Measurements from ENCODE around the gene RAB40C.
A peak's percentile ranks its signal among the peaks of the same experiment; 100 is the strongest.

The RAB40C gene

DNA sequence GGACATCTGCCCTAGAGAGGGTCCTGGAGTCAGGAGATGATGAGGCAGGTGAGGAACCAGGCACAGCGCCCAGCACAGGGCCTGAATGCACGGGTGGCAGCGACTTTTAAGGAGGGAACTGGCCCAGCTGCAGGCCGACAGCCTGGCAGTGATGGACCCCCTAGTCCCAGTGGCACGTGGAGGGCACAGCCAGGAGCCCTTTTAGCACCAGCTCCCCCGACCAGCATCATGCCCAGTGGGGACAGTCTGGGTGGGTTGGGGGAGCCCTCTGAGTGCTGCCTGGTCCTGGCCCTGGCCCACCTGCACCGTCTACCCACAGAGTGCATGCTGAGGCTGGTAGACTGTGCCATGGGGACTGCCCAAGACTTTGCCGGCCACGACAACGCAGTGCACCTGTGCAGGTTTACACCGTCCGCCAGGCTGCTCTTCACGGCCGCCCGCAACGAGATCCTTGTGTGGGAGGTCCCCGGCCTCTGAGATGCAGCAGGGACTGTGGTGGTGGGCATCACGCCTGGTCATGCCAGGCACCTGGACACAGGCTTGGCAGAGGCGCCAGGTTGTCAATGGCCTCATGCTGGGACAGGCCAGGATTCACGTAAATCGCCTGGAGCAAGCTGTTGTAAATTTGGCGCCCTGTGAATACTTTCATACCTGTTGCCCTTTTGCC lies 77.4 kb downstream of the RAB40C start:
- TF ChIP-seq, protein P1, sequence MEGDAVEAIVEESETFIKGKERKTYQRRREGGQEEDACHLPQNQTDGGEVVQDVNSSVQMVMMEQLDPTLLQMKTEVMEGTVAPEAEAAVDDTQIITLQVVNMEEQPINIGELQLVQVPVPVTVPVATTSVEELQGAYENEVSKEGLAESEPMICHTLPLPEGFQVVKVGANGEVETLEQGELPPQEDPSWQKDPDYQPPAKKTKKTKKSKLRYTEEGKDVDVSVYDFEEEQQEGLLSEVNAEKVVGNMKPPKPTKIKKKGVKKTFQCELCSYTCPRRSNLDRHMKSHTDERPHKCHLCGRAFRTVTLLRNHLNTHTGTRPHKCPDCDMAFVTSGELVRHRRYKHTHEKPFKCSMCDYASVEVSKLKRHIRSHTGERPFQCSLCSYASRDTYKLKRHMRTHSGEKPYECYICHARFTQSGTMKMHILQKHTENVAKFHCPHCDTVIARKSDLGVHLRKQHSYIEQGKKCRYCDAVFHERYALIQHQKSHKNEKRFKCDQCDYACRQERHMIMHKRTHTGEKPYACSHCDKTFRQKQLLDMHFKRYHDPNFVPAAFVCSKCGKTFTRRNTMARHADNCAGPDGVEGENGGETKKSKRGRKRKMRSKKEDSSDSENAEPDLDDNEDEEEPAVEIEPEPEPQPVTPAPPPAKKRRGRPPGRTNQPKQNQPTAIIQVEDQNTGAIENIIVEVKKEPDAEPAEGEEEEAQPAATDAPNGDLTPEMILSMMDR (IDR thresholded peaks at IDR 0.05; ENCODE audit: low read length), result no peak
- TF ChIP-seq EZH2 (optimal IDR thresholded peaks at IDR 0.05; ENCODE audit: low read depth, low read length) (no peak), EZH2phosphoT487 (IDR thresholded peaks at IDR 0.05; ENCODE audit: low read length) (no peak)
- H3K9me2 ChIP-seq (replicated peaks; ENCODE audit: insufficient read depth, low read length), result no peaks in the 10 kb centered on the region
- peak overlapping the region; percentile 46 for H2AFZ ChIP-seq (ENCODE audit: low read length)
- H3K4me3 ChIP-seq (ENCODE audit: low read length), result no peak overlapping the region
- no peaks in the 10 kb centered on the region; the same call in 1 of the 2 replicates for H3K36me3 ChIP-seq (replicated peaks; ENCODE audit: insufficient read depth, low read length)
- H3K4me1 ChIP-seq (ENCODE audit: low read length), result peaks cover 11% of the 10 kb centered on the region; the same call in 1 of the 2 replicates
- H3F3A ChIP-seq (ENCODE audit: insufficient read depth, low read length), result no peaks in the 10 kb centered on the region
- H3K27ac ChIP-seq (ENCODE audit: low read length), result peak overlapping the region; percentile 2; the same call in 1 of the 2 replicates
- peak overlapping the region; percentile 29; the same call in 1 of the 2 replicates for H3K4me2 ChIP-seq (ENCODE audit: low read depth, low read length)
- no peaks in the 10 kb centered on the region for H3K27me3 ChIP-seq (replicated peaks; ENCODE audit: insufficient read depth, low read length)
- H3K9ac ChIP-seq (ENCODE audit: low read length), result peak overlapping the region; percentile 12; the same call in 1 of the 2 replicates
- H3K9me3 ChIP-seq (replicated peaks; ENCODE audit: insufficient read depth, low read length), result no peaks in the 10 kb centered on the region
- peaks cover 24% of the 10 kb centered on the region for H3K79me2 ChIP-seq (ENCODE audit: low read length)
- no peaks in the 10 kb centered on the region for H4K20me1 ChIP-seq (ENCODE audit: insufficient read depth, low read length)
- DNase-seq, result no peak

DNA sequence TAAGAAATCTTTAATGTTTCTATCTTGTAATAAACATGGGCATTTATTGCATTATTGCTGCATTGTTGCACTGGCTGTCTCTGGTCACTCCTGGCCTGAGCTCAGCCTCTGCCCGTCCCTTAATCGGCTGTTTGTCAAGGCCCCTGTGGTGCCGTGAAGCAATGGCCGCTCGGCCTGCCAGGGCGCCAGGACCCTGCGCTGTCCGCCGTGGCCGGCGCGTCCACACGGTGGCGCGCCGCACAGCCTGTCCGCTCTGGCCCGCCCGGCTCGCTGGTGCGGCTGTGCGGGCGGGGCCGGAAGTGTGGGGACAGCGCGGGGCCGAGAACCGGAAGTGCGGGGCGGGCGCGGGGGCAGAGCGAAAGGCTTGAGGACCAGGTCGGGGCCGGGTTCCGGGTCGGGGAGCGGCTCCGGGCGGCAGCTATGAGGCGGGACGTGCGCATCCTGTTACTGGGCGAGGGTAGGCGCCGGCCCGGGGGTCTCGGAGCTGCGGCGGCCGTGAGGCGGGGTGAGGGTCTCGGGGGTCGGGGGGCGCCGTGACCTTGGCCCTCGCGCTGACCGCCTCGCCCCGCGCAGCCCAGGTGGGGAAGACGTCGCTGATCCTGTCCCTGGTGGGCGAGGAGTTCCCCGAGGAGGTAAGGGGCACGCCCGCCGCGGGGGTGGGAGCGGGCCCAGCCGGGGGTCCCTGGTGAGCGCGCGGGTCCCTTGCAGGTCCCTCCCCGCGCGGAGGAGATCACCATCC lies 78.1 kb downstream of the RAB40C start, which contains the start of gene RHOT2:
Gene RHOT2 (plus strand): TSS at position 353 of the 739 bp plus-strand sequence. CDS start 68 bp downstream, at position 421.
- peaks cover 24% of the 10 kb centered on the region for H3K79me2 ChIP-seq (ENCODE audit: low read length)
- TF ChIP-seq EZH2 (optimal IDR thresholded peaks at IDR 0.05; ENCODE audit: low read depth, low read length), result no peak
- no peak for TF ChIP-seq EZH2phosphoT487 (IDR thresholded peaks at IDR 0.05; ENCODE audit: low read length)
- TF ChIP-seq, protein P1 (IDR thresholded peaks at IDR 0.05; ENCODE audit: low read length), result peak; percentile 92

DNA sequence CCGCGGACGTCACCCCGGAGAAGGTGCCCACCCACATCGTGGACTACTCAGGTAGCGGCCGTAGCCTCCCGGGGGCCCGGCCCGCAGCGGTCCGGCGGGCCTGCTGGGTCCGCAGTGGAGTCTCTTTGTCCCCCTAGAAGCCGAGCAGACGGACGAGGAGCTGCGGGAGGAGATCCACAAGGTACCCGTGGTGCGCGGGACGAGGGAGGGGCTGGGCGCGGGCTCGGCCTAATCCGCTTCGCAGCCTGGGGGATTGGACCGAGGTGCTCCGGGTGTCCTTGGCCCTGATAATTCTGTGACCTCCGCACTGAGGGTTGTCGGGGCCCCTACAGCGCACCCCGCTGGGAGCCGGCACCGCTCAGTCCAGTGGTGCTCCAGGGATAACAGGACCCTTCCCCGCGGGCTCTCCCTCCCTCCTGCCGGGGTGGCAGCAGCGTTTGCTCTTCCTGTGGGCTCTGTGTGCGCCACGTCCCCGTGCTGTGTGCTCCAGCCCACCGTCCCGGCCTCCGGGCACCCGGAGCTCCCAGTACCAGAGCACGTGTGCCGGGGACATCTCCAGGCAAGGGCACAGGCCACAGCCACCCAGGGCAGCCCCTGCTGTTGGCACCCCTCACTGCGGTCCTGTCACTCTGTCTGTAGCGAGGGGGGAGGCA lies 78.8 kb downstream of the RAB40C start:
- Histone ChIP-seq H3K9ac (ENCODE audit: low read length) (peak overlapping the region; percentile 95), H3K27me3 (replicated peaks; ENCODE audit: insufficient read depth, low read length) (no peaks in the 10 kb centered on the region), H3K9me2 (replicated peaks; ENCODE audit: insufficient read depth, low read length) (no peaks in the 10 kb centered on the region), H3K4me1 (ENCODE audit: low read length) (peaks cover 11% of the 10 kb centered on the region; the same call in 1 of the 2 replicates), H3K79me2 (ENCODE audit: low read length) (peaks cover 24% of the 10 kb centered on the region), H3K36me3 (replicated peaks; ENCODE audit: insufficient read depth, low read length) (no peaks in the 10 kb centered on the region; the same call in 1 of the 2 replicates), H4K20me1 (ENCODE audit: insufficient read depth, low read length) (no peaks in the 10 kb centered on the region), H3K9me3 (replicated peaks; ENCODE audit: insufficient read depth, low read length) (no peaks in the 10 kb centered on the region), H3K27ac (ENCODE audit: low read length) (no peak overlapping the region), H3F3A (ENCODE audit: insufficient read depth, low read length) (no peaks in the 10 kb centered on the region), H3K4me3 (ENCODE audit: low read length) (peak overlapping the region; percentile 93), H2AFZ (ENCODE audit: low read length) (peak overlapping the region; percentile 63; the same call in 1 of the 2 replicates), H3K4me2 (ENCODE audit: low read depth, low read length) (peak overlapping the region; percentile 87)
- DNase-seq, result no peak
- TF ChIP-seq EZH2phosphoT487 (IDR thresholded peaks at IDR 0.05; ENCODE audit: low read length) (no peak), EZH2 (optimal IDR thresholded peaks at IDR 0.05; ENCODE audit: low read depth, low read length) (no peak)
- TF ChIP-seq, protein P1 (IDR thresholded peaks at IDR 0.05; ENCODE audit: low read length), result no peak

More for the DNA sequence above, 78.1 kb downstream of the RAB40C start, which contains the start of gene RHOT2:
- H3K4me3 ChIP-seq (ENCODE audit: low read length), result peak within 1 kb of the TSS; percentile 93
- H3K4me1 ChIP-seq (ENCODE audit: low read length), result peaks cover 11% of the 10 kb centered on the region; the same call in 1 of the 2 replicates
- no peaks in the 10 kb centered on the region for H4K20me1 ChIP-seq (ENCODE audit: insufficient read depth, low read length)
- peak within 1 kb of the TSS; percentile 63 for H2AFZ ChIP-seq (ENCODE audit: low read length)
- H3K9me2 ChIP-seq (replicated peaks; ENCODE audit: insufficient read depth, low read length), result no peaks in the 10 kb centered on the region
- no peaks in the 10 kb centered on the region for H3K9me3 ChIP-seq (replicated peaks; ENCODE audit: insufficient read depth, low read length)
- no peaks in the 10 kb centered on the region for H3K27me3 ChIP-seq (replicated peaks; ENCODE audit: insufficient read depth, low read length)
- peak; percentile 95 for DNase-seq
- H3K27ac ChIP-seq (ENCODE audit: low read length), result peak within 1 kb of the TSS; percentile 2; the same call in 1 of the 2 replicates
- H3K36me3 ChIP-seq (replicated peaks; ENCODE audit: insufficient read depth, low read length), result no peaks in the 10 kb centered on the region; the same call in 1 of the 2 replicates
- H3K4me2 ChIP-seq (ENCODE audit: low read depth, low read length), result peak within 1 kb of the TSS; percentile 87
- H3K9ac ChIP-seq (ENCODE audit: low read length), result peak within 1 kb of the TSS; percentile 95
- H3F3A ChIP-seq (ENCODE audit: insufficient read depth, low read length), result no peaks in the 10 kb centered on the region

Data from MM.1S (cell line).